Small intestine (tissue), 7 donors: ENCODE measurements around the gene POGZ. TPM values are rescaled to one million over a fixed set of nuclear protein-coding genes. Genes with fewer than 3 reads are reported as not detected.
A peak's percentile ranks its signal among the peaks of the same experiment; 100 is the strongest.

Experiments used
- DNase-seq, 2 donors: peaks; one replicate each; pipeline versions ENCODE4 v3.0.0 to v3.0.0-alpha.2; 2013
- FAIRE-seq: peaks from 2 replicates; lab custom pipeline; 2012; peaks lifted over from hg19 to GRCh38; lab: Jason Lieb, UNC
- H3K27ac ChIP-seq, 3 donors: one replicate each; pipeline ENCODE4 v1.5.1; 2013; ENCODE audit warnings: low read length in 2 of 3, mild to moderate bottlenecking in 2 of 3, control low read depth in 1 of 3, inconsistent platforms in 1 of 3, low read depth in 1 of 3, moderate library complexity in 1 of 3
- H3K27me3 ChIP-seq, 3 donors: one replicate each; pipeline ENCODE4 v1.6.1; 2013; ENCODE audit warnings: low read length in 3 of 3, inconsistent platforms in 1 of 3; ENCODE audit not compliant: control insufficient read depth in 3 of 3, insufficient read depth in 3 of 3
- H3K36me3 ChIP-seq, 3 donors: one replicate each; pipeline ENCODE4 v1.6.1; 2013; ENCODE audit warnings: low read length in 3 of 3, inconsistent platforms in 1 of 3, low read depth in 1 of 3, mild to moderate bottlenecking in 1 of 3, moderate library complexity in 1 of 3; ENCODE audit not compliant: control insufficient read depth in 3 of 3, insufficient read depth in 2 of 3
- H3K4me1 ChIP-seq, 3 donors: one replicate each; pipeline ENCODE4 v1.6.1; 2013; ENCODE audit warnings: low read length in 2 of 3, inconsistent platforms in 1 of 3, low read depth in 1 of 3, mild to moderate bottlenecking in 1 of 3, moderate library complexity in 1 of 3; ENCODE audit not compliant: control insufficient read depth in 3 of 3, insufficient read depth in 2 of 3
- H3K4me3 ChIP-seq, 3 donors: one replicate each; pipeline ENCODE4 v1.5.1; 2013; ENCODE audit warnings: low read length in 3 of 3, control low read depth in 1 of 3, inconsistent platforms in 1 of 3, low read depth in 1 of 3, mild to moderate bottlenecking in 1 of 3, moderate library complexity in 1 of 3
- H3K9me3 ChIP-seq, 2 donors: one replicate each; pipeline ENCODE4 v1.6.1; 2013; ENCODE audit warnings: low read depth in 1 of 2, low read length in 1 of 2; ENCODE audit not compliant: control insufficient read depth in 2 of 2, insufficient read depth in 1 of 2
- WGBS, 3 donors: extraction: QIAGEN DNeasy Blood & Tissue Kit; methylation state at CpG; one replicate each; pipeline ENCODE4 v1.1.7; 2013; 5-methylcytosine and 5-hydroxymethylcytosine counted together
- polyA plus RNA-seq, 4 donors: library from polyadenylated mRNA; stranded (reverse) in 3 of 4; unstranded in 1 of 4; fragments of 200-250 nt in 3 of 4; fragments of 120-200 nt in 1 of 4; gene quantifications; one replicate each; pipeline versions ENCODE4 v1.2.1 to v1.2.3, GENCODE V29; 2013
- donor health status: healthy with polysubstance abuse.
- donor health status: control.
- donor health status: control.
- donor health status: Bipolar disorder and iron deficiency.
- donor health status: healthy.

The POGZ gene
- polyA plus RNA-seq, 4 donors = 11.1 to 77.1 (median 16.0) TPM

- Histone ChIP-seq H3K4me3 (no peak overlapping the region), H3K27me3 (no peaks in the 10 kb centered on the region), H3K36me3 (no peaks in the 10 kb centered on the region), H3K4me1 (peaks cover 0 to 3% (median 0%) of the 10 kb centered on the region in 3 donors), H3K27ac (no peak overlapping the region), H3K9me3 (no peaks in the 10 kb centered on the region)
- FAIRE-seq (no peak), DNase-seq (no peak)
- WGBS, 3 donors = 88 to 93% (median 88%) methylated on average over 3 of the region's 3 CpGs
Measured at GRCh38 chr1:151474745-151475144, 15.5 kb upstream of the POGZ start.

GRCh38 chr1:151472856-151473731 is 13.8 kb upstream of the POGZ start:
- DNase-seq (peak; percentile 52 to 84), FAIRE-seq (no peak)
- Histone ChIP-seq H3K4me1 (peaks cover 0 to 3% (median 0%) of the 10 kb centered on the region in 3 donors), H3K9me3 (no peaks in the 10 kb centered on the region), H3K27ac (peak overlapping the region; percentile 28 to 87 (median 54)), H3K4me3 (peak overlapping the region; percentile 55 to 58 (median 57)), H3K27me3 (no peaks in the 10 kb centered on the region), H3K36me3 (no peaks in the 10 kb centered on the region)
- WGBS, 3 donors = 1 to 4% (median 3%) methylated on average over 36 of the region's 36 CpGs

- Histone ChIP-seq H3K4me1 (no peaks in the 10 kb centered on the region), H3K36me3 (no peaks in the 10 kb centered on the region), H3K4me3 (no peak overlapping the region), H3K9me3 (no peaks in the 10 kb centered on the region), H3K27ac (no peak overlapping the region), H3K27me3 (no peaks in the 10 kb centered on the region)
- WGBS, 3 donors = 29 to 60% (median 34%) methylated on average over 1 of the region's 1 CpG
- FAIRE-seq = no peak
- DNase-seq = no peak
Measured at GRCh38 chr1:151465026-151465425, 5.7 kb upstream of the POGZ start.

GRCh38 chr1:151461694-151462093 is 2.4 kb upstream of the POGZ start:
- Histone ChIP-seq H3K36me3 (no peaks in the 10 kb centered on the region), H3K27me3 (no peaks in the 10 kb centered on the region), H3K27ac (no peak overlapping the region), H3K4me3 (no peak overlapping the region), H3K9me3 (no peaks in the 10 kb centered on the region), H3K4me1 (peaks cover 3 to 12% (median 6%) of the 10 kb centered on the region in 3 donors)
- FAIRE-seq = no peak
- DNase-seq = no peak
- 73 to 79% (median 77%) methylated on average over 5 of the region's 5 CpGs for WGBS, 3 donors

- Histone ChIP-seq H3K27me3 (no peaks in the 10 kb centered on the region), H3K4me3 (peak overlapping the region; percentile 64 to 98 (median 97)), H3K36me3 (peaks cover 0 to 4% (median 0%) of the 10 kb centered on the region in 3 donors), H3K9me3 (no peaks in the 10 kb centered on the region), H3K27ac (peak overlapping the region; percentile 87 to 99 (median 89)), H3K4me1 (peaks cover 4 to 12% (median 6%) of the 10 kb centered on the region in 3 donors)
- peak; percentile 61 to 72 for DNase-seq
- no peak for FAIRE-seq
- 0 to 1% (median 1%) methylated on average over 24 to 77 of the region's 77 CpGs for WGBS, 3 donors
Measured at GRCh38 chr1:151458802-151459330, 428 bp downstream of the POGZ start.

- Histone ChIP-seq H3K36me3 (peaks cover 0 to 4% (median 0%) of the 10 kb centered on the region in 3 donors), H3K27ac (peak overlapping the region; percentile 90 to 99 (median 94)), H3K4me3 (peak overlapping the region; percentile 74 to 98 (median 97)), H3K27me3 (no peaks in the 10 kb centered on the region), H3K9me3 (no peaks in the 10 kb centered on the region), H3K4me1 (peaks cover 4 to 12% (median 6%) of the 10 kb centered on the region in 3 donors)
- DNase-seq (peak; percentile 64 to 81), FAIRE-seq (no peak)
- WGBS, 3 donors = 0 to 1% (median 1%) methylated on average over 25 to 69 of the region's 69 CpGs
Measured at GRCh38 chr1:151457911-151458801, 1.1 kb downstream of the POGZ start.

GRCh38 chr1:151455966-151456365 is 3.3 kb downstream of the POGZ start:
- WGBS, 3 donors = 77 to 96% (median 88%) methylated on average over 1 of the region's 1 CpG
- H3K27ac ChIP-seq = no peak overlapping the region
- peaks cover 4 to 12% (median 6%) of the 10 kb centered on the region in 3 donors for H3K4me1 ChIP-seq
- H3K9me3 ChIP-seq = no peaks in the 10 kb centered on the region
- H3K4me3 ChIP-seq = no peak overlapping the region
- no peaks in the 10 kb centered on the region for H3K27me3 ChIP-seq
- DNase-seq (no peak), FAIRE-seq (no peak)
- H3K36me3 ChIP-seq = peaks cover 0 to 14% (median 0%) of the 10 kb centered on the region in 3 donors

- DNase-seq (no peak), FAIRE-seq (no peak)
- Histone ChIP-seq H3K27me3 (no peaks in the 10 kb centered on the region), H3K36me3 (peaks cover 0 to 20% (median 0%) of the 10 kb centered on the region in 3 donors), H3K4me3 (no peak overlapping the region), H3K27ac (no peak overlapping the region), H3K9me3 (no peaks in the 10 kb centered on the region), H3K4me1 (peaks cover 4 to 12% (median 6%) of the 10 kb centered on the region in 3 donors)
- 69 to 77% (median 75%) methylated on average over 2 of the region's 2 CpGs for WGBS, 3 donors
Measured at GRCh38 chr1:151455231-151455630, 4.1 kb downstream of the POGZ start.
